ENCODE results near the gene MEGF11.

MEGF11 gene

DNA sequence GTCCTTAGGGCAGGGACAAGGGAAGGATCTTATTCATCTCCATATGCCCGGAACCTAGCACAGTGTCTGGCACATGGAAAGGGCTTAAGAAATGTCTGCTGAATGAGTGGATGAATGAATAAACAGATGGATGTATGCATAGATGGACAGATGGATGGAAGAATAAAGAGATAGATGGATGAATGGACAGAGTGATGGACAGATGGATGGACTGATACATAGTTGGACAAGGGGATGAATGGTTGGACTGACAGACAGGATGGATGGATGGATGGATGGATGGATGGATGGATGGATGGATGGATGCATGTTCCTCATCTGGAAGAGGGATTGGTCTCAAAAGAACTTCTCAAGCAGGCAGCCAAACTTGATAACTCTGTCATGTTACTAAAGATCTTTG is 177.6 kb downstream of the MEGF11 start:
- Histone ChIP-seq H3K27me3 (ENCODE audit: insufficient read depth, poor library complexity, severe bottlenecking) (peaks cover 4% of the 10 kb centered on the region), H3K4me3 (replicated peaks; ENCODE audit: insufficient read depth, low read length) (no peak overlapping the region), H3K27ac (replicated peaks) (no peak overlapping the region)
- no peak for TF ChIP-seq SPI1 (IDR thresholded peaks at IDR 0.05; ENCODE audit: borderline replicate concordance, low read depth)
- TF ChIP-seq, protein P1, sequence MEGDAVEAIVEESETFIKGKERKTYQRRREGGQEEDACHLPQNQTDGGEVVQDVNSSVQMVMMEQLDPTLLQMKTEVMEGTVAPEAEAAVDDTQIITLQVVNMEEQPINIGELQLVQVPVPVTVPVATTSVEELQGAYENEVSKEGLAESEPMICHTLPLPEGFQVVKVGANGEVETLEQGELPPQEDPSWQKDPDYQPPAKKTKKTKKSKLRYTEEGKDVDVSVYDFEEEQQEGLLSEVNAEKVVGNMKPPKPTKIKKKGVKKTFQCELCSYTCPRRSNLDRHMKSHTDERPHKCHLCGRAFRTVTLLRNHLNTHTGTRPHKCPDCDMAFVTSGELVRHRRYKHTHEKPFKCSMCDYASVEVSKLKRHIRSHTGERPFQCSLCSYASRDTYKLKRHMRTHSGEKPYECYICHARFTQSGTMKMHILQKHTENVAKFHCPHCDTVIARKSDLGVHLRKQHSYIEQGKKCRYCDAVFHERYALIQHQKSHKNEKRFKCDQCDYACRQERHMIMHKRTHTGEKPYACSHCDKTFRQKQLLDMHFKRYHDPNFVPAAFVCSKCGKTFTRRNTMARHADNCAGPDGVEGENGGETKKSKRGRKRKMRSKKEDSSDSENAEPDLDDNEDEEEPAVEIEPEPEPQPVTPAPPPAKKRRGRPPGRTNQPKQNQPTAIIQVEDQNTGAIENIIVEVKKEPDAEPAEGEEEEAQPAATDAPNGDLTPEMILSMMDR (IDR thresholded peaks at IDR 0.05; ENCODE audit: insufficient read depth, low read length) = no peak
- TF ChIP-seq GABPA (IDR thresholded peaks at IDR 0.05; ENCODE audit: low read depth) = no peak
- TF ChIP-seq, protein P2, sequence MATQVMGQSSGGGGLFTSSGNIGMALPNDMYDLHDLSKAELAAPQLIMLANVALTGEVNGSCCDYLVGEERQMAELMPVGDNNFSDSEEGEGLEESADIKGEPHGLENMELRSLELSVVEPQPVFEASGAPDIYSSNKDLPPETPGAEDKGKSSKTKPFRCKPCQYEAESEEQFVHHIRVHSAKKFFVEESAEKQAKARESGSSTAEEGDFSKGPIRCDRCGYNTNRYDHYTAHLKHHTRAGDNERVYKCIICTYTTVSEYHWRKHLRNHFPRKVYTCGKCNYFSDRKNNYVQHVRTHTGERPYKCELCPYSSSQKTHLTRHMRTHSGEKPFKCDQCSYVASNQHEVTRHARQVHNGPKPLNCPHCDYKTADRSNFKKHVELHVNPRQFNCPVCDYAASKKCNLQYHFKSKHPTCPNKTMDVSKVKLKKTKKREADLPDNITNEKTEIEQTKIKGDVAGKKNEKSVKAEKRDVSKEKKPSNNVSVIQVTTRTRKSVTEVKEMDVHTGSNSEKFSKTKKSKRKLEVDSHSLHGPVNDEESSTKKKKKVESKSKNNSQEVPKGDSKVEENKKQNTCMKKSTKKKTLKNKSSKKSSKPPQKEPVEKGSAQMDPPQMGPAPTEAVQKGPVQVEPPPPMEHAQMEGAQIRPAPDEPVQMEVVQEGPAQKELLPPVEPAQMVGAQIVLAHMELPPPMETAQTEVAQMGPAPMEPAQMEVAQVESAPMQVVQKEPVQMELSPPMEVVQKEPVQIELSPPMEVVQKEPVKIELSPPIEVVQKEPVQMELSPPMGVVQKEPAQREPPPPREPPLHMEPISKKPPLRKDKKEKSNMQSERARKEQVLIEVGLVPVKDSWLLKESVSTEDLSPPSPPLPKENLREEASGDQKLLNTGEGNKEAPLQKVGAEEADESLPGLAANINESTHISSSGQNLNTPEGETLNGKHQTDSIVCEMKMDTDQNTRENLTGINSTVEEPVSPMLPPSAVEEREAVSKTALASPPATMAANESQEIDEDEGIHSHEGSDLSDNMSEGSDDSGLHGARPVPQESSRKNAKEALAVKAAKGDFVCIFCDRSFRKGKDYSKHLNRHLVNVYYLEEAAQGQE (IDR thresholded peaks at IDR 0.05; ENCODE audit: insufficient replicate concordance, low read depth) = no peak
- TF ChIP-seq POLR2AphosphoS5 (IDR thresholded peaks at IDR 0.05; ENCODE audit: low read depth) = no peak
- DNase-seq (ENCODE audit: low read depth in 1 of 2, low spot score in 1 of 2) = no peak

DNA sequence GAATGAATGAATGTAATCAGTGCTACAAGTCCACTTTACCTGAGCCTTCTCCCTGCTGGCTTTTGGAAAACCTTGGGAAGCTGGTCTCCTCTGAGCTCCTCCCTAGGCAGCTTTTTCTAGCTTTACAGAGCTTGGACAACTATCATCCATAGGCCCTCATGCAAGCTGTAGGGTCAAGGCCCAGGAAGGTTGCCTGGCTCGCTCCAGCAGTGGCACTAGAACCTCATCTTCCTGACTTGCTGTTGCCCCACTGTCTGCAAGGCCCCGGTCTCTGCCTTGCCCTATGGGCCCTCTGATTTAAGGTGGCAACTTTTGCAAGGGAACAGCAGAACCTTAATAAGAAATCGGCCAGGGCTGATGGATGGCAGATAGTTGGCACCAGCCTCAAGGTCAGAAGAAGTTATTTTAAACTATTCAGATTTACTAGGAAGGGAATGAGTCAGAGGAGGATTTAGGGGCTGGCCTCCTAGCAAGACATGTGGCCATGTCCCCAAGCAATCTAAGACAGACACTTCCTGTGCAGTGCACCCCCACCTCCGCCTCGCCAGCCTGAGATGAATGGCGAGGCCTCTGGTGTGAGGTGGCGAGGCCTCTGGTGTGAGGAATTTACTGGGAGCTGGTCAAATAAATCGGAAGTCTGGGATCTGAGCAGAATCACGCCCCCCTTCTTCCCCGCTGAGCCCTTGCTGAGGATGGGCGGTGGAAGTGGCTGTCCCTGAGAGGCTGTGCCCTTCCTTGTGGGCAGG is 180.8 kb downstream of the MEGF11 start:
- peaks cover 4% of the 10 kb centered on the region for H3K27me3 ChIP-seq (ENCODE audit: insufficient read depth, poor library complexity, severe bottlenecking)

DNA sequence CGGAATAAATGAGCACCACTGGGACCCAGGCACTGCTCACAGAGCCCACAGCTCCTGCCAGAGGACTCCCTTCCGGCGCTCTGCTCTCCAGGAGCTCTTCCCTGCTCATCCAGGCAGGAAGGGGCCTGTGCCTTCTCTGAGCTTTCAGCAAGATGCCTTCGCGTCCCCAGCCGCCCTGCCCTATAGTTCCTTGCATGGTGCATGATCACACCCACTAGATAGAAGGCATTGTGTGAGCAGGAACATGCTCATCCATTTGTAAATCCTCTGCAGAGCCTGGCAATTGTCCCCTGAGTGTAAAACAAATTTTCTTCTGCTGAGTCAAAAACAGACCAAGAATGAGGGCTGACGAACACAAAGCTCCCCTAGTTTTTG is 181.6 kb downstream of the MEGF11 start:
- DNase-seq (ENCODE audit: low read depth in 1 of 2, low spot score in 1 of 2) = no peak
- no peak overlapping the region for H3K4me3 ChIP-seq (replicated peaks; ENCODE audit: insufficient read depth, low read length)
- no peak overlapping the region for H3K27ac ChIP-seq (replicated peaks)
- H3K27me3 ChIP-seq (ENCODE audit: insufficient read depth, poor library complexity, severe bottlenecking) = peaks cover 4% of the 10 kb centered on the region
- TF ChIP-seq GABPA (IDR thresholded peaks at IDR 0.05; ENCODE audit: low read depth) (no peak), POLR2AphosphoS5 (IDR thresholded peaks at IDR 0.05; ENCODE audit: low read depth) (no peak)

More for the DNA sequence above, 180.8 kb downstream of the MEGF11 start:
- DNase-seq (ENCODE audit: low read depth in 1 of 2, low spot score in 1 of 2) = no peak
- H3K27ac ChIP-seq (replicated peaks) = no peak overlapping the region
- H3K4me3 ChIP-seq (replicated peaks; ENCODE audit: insufficient read depth, low read length) = no peak overlapping the region
- no peak for TF ChIP-seq POLR2AphosphoS5 (IDR thresholded peaks at IDR 0.05; ENCODE audit: low read depth)

DNA sequence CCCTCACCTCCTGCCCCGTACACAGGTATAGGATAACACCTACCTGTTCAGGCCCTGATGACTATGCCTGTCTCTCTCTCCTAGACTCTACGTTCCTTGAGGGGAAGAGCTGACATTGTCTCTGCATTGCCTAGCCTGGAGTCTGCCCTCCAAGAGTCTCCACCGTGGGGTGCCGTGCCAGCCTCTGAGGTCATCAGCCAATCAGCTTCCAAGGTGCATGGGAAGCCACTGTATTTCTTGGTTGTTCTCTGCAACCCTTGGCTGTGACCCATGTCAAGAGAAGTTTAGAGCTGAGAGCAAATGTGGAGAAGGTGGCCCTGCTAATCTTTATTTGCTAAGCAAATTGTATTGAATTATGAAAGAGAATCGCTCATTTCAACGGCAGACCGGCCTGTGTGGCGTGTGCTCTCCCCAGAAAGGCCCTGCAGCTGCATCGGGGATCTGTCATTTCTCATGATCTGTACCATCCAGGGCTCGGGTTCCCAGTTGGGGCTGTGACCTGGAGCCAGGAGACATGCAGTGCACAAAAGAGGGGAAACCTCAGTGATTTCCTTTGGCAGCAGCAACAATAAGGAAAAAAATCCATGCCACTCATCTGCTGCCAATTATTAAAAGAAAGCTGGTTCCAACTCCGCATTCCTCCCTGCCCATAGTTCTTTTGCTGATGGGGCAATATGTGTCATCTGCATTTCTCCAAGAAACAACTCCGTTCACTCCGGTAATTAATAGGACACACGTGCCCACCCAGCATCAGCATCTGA is 182.2 kb downstream of the MEGF11 start:
- no peak overlapping the region for H3K4me3 ChIP-seq (replicated peaks; ENCODE audit: insufficient read depth, low read length)
- H3K27me3 ChIP-seq (ENCODE audit: insufficient read depth, poor library complexity, severe bottlenecking) = peaks cover 4% of the 10 kb centered on the region
- TF ChIP-seq, protein P1 (IDR thresholded peaks at IDR 0.05; ENCODE audit: insufficient read depth, low read length) = no peak
- TF ChIP-seq, protein P2 (IDR thresholded peaks at IDR 0.05; ENCODE audit: insufficient replicate concordance, low read depth) = no peak
- DNase-seq (ENCODE audit: low read depth in 1 of 2, low spot score in 1 of 2) = no peak
- H3K27ac ChIP-seq (replicated peaks) = no peak overlapping the region
